IMR-90 (cell line): ENCODE results near the gene GSTT2B. TPM values are rescaled to one million over a fixed set of nuclear protein-coding genes. Genes with fewer than 3 reads are reported as not detected.

ENCODE experiments used
- ATAC-seq: fragments of 200-7000 bp; cut with Tn5 transposase; 2 replicates; pipeline ENCODE4 v1.9.1; 2020; ENCODE audit warnings: low read depth, mild to moderate bottlenecking, moderate library complexity
- BruUV-seq: library from RNA; stranded (reverse); fragments of 400-500 nt; replicated peaks from 2 replicates; lab custom pipeline; 2021; lab: Mats Ljungman, UMichigan
- CTCF ChIA-PET: fragments of 300-600 bp; formaldehyde crosslinking; extraction: SDS; loops from one replicate; lab custom pipeline; 2021; ENCODE audit warnings: antibody characterized with exemption; lab: Yijun Ruan, JAX
- POLR2A ChIA-PET: fragments of 300-600 bp; sonication (Branson Sonifier 250); formaldehyde crosslinking; loops from one replicate; lab custom pipeline; 2022; ENCODE audit warnings: antibody characterized with exemption; ENCODE audit not compliant: unreplicated experiment; lab: Charles Lee
- DNase-seq: peaks from one replicate; pipeline ENCODE4 v3.0.0; 2013
- H2AFZ ChIP-seq: replicated peaks from 2 replicates; pipeline ENCODE3; 2013; ENCODE audit warnings: low read length, mild to moderate bottlenecking; ENCODE audit not compliant: poor library complexity
- H2AK5ac ChIP-seq: 2 replicates; pipeline ENCODE4 v1.6.1; 2013; ENCODE audit warnings: low read depth, low read length, inconsistent platforms
- H2AK9ac ChIP-seq: replicated peaks from 2 replicates; pipeline ENCODE3; 2013; ENCODE audit warnings: mild to moderate bottlenecking, low read depth, low read length, moderate library complexity; ENCODE audit not compliant: poor library complexity
- H2BK120ac ChIP-seq: 2 replicates; pipeline ENCODE4 v1.6.1; 2013; ENCODE audit warnings: low read depth, low read length, inconsistent platforms
- H2BK15ac ChIP-seq: 3 replicates; pipeline ENCODE4 v1.6.1; 2013; ENCODE audit warnings: low read depth, low read length, inconsistent platforms
- H2BK20ac ChIP-seq: 2 replicates; pipeline ENCODE4 v1.6.1; 2013; ENCODE audit warnings: low read depth, mild to moderate bottlenecking, inconsistent platforms, low read length, moderate library complexity
- H2BK5ac ChIP-seq: 2 replicates; pipeline ENCODE4 v1.6.1; 2013; ENCODE audit warnings: mild to moderate bottlenecking, low read depth, low read length, inconsistent platforms; ENCODE audit not compliant: poor library complexity, severe bottlenecking
- H3K14ac ChIP-seq: replicated peaks from 2 replicates; pipeline ENCODE4 v1.6.1; 2013; ENCODE audit warnings: low read depth, low read length, inconsistent platforms
- H3K18ac ChIP-seq: 2 replicates; pipeline ENCODE4 v1.6.1; 2013; ENCODE audit warnings: low read depth, low read length, control low read depth
- H3K23ac ChIP-seq: 2 replicates; pipeline ENCODE4 v1.6.1; 2013; ENCODE audit warnings: low read depth, low read length, inconsistent platforms
- H3K27ac ChIP-seq: 2 replicates; pipeline ENCODE4 v1.5.1; 2013; ENCODE audit warnings: mild to moderate bottlenecking, control low read depth, low read length; ENCODE audit not compliant: insufficient read depth
- H3K27me3 ChIP-seq: 2 replicates; pipeline ENCODE4 v1.6.1; 2013; ENCODE audit warnings: low read length; ENCODE audit not compliant: control insufficient read depth, insufficient read depth
- H3K36me3 ChIP-seq: 2 replicates; pipeline ENCODE4 v1.6.1; 2013; ENCODE audit warnings: low read length, mixed read lengths; ENCODE audit not compliant: control insufficient read depth, insufficient read depth
- H3K4ac ChIP-seq: 2 replicates; pipeline ENCODE4 v1.6.1; 2013; ENCODE audit warnings: low read depth, low read length, inconsistent platforms
- H3K4me1 ChIP-seq: 2 replicates; pipeline ENCODE4 v1.6.1; 2013; ENCODE audit warnings: low read length, mixed read lengths; ENCODE audit not compliant: control insufficient read depth, insufficient read depth
- H3K4me2 ChIP-seq: 2 replicates; pipeline ENCODE4 v1.6.1; 2013; ENCODE audit warnings: low read depth, mild to moderate bottlenecking, control low read depth, low read length, moderate library complexity
- H3K4me3 ChIP-seq: 2 replicates; pipeline ENCODE4 v1.5.1; 2013; ENCODE audit warnings: low read depth, mild to moderate bottlenecking, control low read depth, low read length, moderate library complexity; ENCODE audit not compliant: insufficient read depth
- H3K56ac ChIP-seq: 2 replicates; pipeline ENCODE4 v1.6.1; 2013; ENCODE audit warnings: low read length, inconsistent platforms; ENCODE audit not compliant: insufficient read depth; ENCODE audit errors: extremely low read depth
- H3K79me1 ChIP-seq, 2 experiments: 2 replicates each; pipeline ENCODE4 v1.6.1; 2013; ENCODE audit warnings: low read length in 2 of 2, inconsistent platforms in 1 of 2, low read depth in 1 of 2
- H3K9ac ChIP-seq: 2 replicates; pipeline ENCODE4 v1.6.1; 2013; ENCODE audit warnings: low read depth, low read length, control low read depth
- H3K9me1 ChIP-seq: 2 replicates; pipeline ENCODE4 v1.6.1; 2013; ENCODE audit warnings: low read length, inconsistent platforms; ENCODE audit not compliant: insufficient read depth
- H3K9me3 ChIP-seq: 2 replicates; pipeline ENCODE4 v1.6.1; 2013; ENCODE audit warnings: low read length; ENCODE audit not compliant: control insufficient read depth, insufficient read depth
- H4K20me1 ChIP-seq: 2 replicates; pipeline ENCODE4 v1.6.1; 2013; ENCODE audit warnings: low read length, inconsistent platforms; ENCODE audit not compliant: insufficient read depth
- H4K5ac ChIP-seq: 2 replicates; pipeline ENCODE4 v1.6.1; 2013; ENCODE audit warnings: mild to moderate bottlenecking, low read depth, low read length, control low read depth
- H4K8ac ChIP-seq, 2 experiments: 2 replicates each; pipeline ENCODE4 v1.6.1; 2013; ENCODE audit warnings: low read depth in 2 of 2, low read length in 2 of 2, control low read depth in 1 of 2, inconsistent platforms in 1 of 2
- H4K91ac ChIP-seq: 2 replicates; pipeline ENCODE4 v1.6.1; 2013; ENCODE audit warnings: low read depth, low read length, inconsistent platforms; ENCODE audit not compliant: insufficient read depth
- BHLHE40 ChIP-seq: fragments of 150-350 bp; IDR thresholded peaks from 2 replicates; pipeline ENCODE4 v1.6.1; 2016; ENCODE audit warnings: mild to moderate bottlenecking, low read depth, low read length
- CEBPB ChIP-seq: IDR thresholded peaks from 2 replicates; pipeline ENCODE4 v1.6.1; 2012; ENCODE audit warnings: low read depth, low read length, improper control_type of control experiment
- CHD1 ChIP-seq: IDR thresholded peaks from 2 replicates; pipeline ENCODE4 v1.6.1; 2012; ENCODE audit warnings: low read depth, low read length, improper control_type of control experiment
- CTCF ChIP-seq: conservative IDR thresholded peaks from 2 replicates; pipeline ENCODE4 v1.5.1; 2012; ENCODE audit warnings: mild to moderate bottlenecking, low read depth, low read length, improper control_type of control experiment
- FOS ChIP-seq: fragments of 150-350 bp; IDR thresholded peaks from 2 replicates; pipeline ENCODE4 v1.6.1; 2016; ENCODE audit warnings: low read depth, low read length
- MAFK ChIP-seq: IDR thresholded peaks from 2 replicates; pipeline ENCODE4 v1.6.1; 2012; ENCODE audit warnings: low read depth, low read length, improper control_type of control experiment
- MAZ ChIP-seq: IDR thresholded peaks from 2 replicates; pipeline ENCODE4 v1.6.1; 2012; ENCODE audit warnings: low read depth, mild to moderate bottlenecking, low read length, improper control_type of control experiment, moderate library complexity, borderline replicate concordance
- MXI1 ChIP-seq: IDR thresholded peaks from 2 replicates; pipeline ENCODE4 v1.6.1; 2012; ENCODE audit warnings: low read depth, mild to moderate bottlenecking, low read length, moderate library complexity, borderline replicate concordance
- NFE2L2 ChIP-seq: fragments of 150-350 bp; IDR thresholded peaks from 2 replicates; pipeline ENCODE4 v1.6.1; 2016; ENCODE audit warnings: low read depth, mild to moderate bottlenecking, low read length
- RAD21 ChIP-seq: IDR thresholded peaks from 2 replicates; pipeline ENCODE4 v1.6.1; 2012; ENCODE audit warnings: low read length, improper control_type of control experiment
- RCOR1 ChIP-seq: IDR thresholded peaks from 2 replicates; pipeline ENCODE4 v1.6.1; 2012; ENCODE audit warnings: mild to moderate bottlenecking, low read length, improper control_type of control experiment; ENCODE audit not compliant: insufficient replicate concordance
- RFX5 ChIP-seq: IDR thresholded peaks from 2 replicates; pipeline ENCODE4 v1.8.0; 2012; ENCODE audit warnings: low read depth, mild to moderate bottlenecking, low read length, moderate library complexity
- SMC3 ChIP-seq: fragments of 150-350 bp; IDR thresholded peaks from 2 replicates; pipeline ENCODE4 v1.6.1; 2016; ENCODE audit warnings: low read depth, mild to moderate bottlenecking, antibody characterized with exemption, low read length, moderate library complexity
- WGBS, 2 experiments: methylation state at CpG; one replicate each; pipeline versions ENCODE4 v1.1.5 to v1.1.7; 2013; ENCODE audit warnings: missing lambda C conversion rate in 2 of 2; ENCODE audit not compliant: insufficient read length in 1 of 2; ENCODE audit errors: extremely low coverage in 2 of 2; 5-methylcytosine and 5-hydroxymethylcytosine counted together
- dilution Hi-C: fragments of 300-500 bp; cut with HindIII; formaldehyde crosslinking; loops from one replicate; pipeline ENCODE4 v1.14.3; 2018; ENCODE audit warnings: low sequenced_read_pairs; ENCODE audit not compliant: unreplicated experiment
- in situ Hi-C: fragments of 300-500 bp; cut with MboI; formaldehyde crosslinking; loops from 3 replicates; pipeline ENCODE4 v1.14.3; 2019; ENCODE audit warnings: low sequenced_read_pairs, inconsistent platforms, mixed read lengths
- intact Hi-C: fragments of 100-400 bp; cut with micrococcal nuclease; formaldehyde crosslinking; loops from 2 replicates; pipeline ENCODE4 v1.10.0; 2022
- polyA plus RNA-seq, 3 experiments: library from polyadenylated mRNA; depleted of rRNA; stranded (reverse); fragments of >200 nt; gene quantifications; 2 replicates each; pipeline ENCODE4 v1.2.3, GENCODE V29; 2012; ENCODE audit warnings: low replicate concordance in 1 of 3
- total RNA-seq: library from RNA; depleted of rRNA; stranded (reverse); fragments of >200 nt; gene quantifications from 2 replicates; pipeline ENCODE4 v1.2.3, GENCODE V29; 2012

Gene GSTT2B
- total and polyA plus RNA-seq, 2 of the 4 experiments (the other 2 are of a cell fraction), result 15.1 to 77.0 TPM

GRCh38 chr22:24005201-24005600 lies 44.2 kb upstream of the GSTT2B start, which contains the start of gene GSTT4:
TSS of gene GSTT4 (minus strand) at chr22:24005453. CDS start at chr22:24005356, 97 bp downstream.
- no peak within 1 kb of the TSS for H2BK20ac ChIP-seq
- no peak within 1 kb of the TSS for H2BK5ac ChIP-seq
- no peak within 1 kb of the TSS for H3K56ac ChIP-seq
- BruUV-seq, result no TSS peak
- H3K27ac ChIP-seq, result no peak within 1 kb of the TSS
- H4K20me1 ChIP-seq, result no peaks in the 10 kb centered on the region
- H4K8ac ChIP-seq, result no peak within 1 kb of the TSS
- intact Hi-C loops, result no loop called here
- peak within 1 kb of the TSS; percentile 28 for H2AK9ac ChIP-seq
- in situ Hi-C loops, result no loop called here
- ChIA-PET CTCF (no interaction called here), POLR2A (no interaction called here)
- H3K27me3 ChIP-seq, result no peaks in the 10 kb centered on the region; the same call in 1 of the 2 replicates
- no peak within 1 kb of the TSS; the same call in 1 of the 2 replicates for H2AK5ac ChIP-seq
- no peak within 1 kb of the TSS for H3K18ac ChIP-seq
- H3K9me1 ChIP-seq, result no peaks in the 10 kb centered on the region
- H4K5ac ChIP-seq, result no peak within 1 kb of the TSS
- DNase-seq (no peak), ATAC-seq (no peak)
- no peak within 1 kb of the TSS for H3K4me2 ChIP-seq
- no peak within 1 kb of the TSS for H3K4ac ChIP-seq
- H2BK15ac ChIP-seq, result no peak within 1 kb of the TSS
- H3K14ac ChIP-seq, result no peak within 1 kb of the TSS
- dilution Hi-C loops, result no loop called here
- no peak within 1 kb of the TSS for H4K91ac ChIP-seq
- H3K36me3 ChIP-seq, result no peaks in the 10 kb centered on the region
- TF ChIP-seq RAD21, result no peak
- no peak for TF ChIP-seq CHD1
- no peak for TF ChIP-seq SMC3
- TF ChIP-seq CEBPB, result no peak
- TF ChIP-seq FOS, result no peak
- no peak for TF ChIP-seq MAFK
- no peak for TF ChIP-seq NFE2L2
- TF ChIP-seq RCOR1, result no peak
- no peak for TF ChIP-seq RFX5
- no peak for TF ChIP-seq BHLHE40
- TF ChIP-seq CTCF, result no peak
- no peak for TF ChIP-seq MAZ
- no peak for TF ChIP-seq MXI1
- no peak within 1 kb of the TSS for H2AFZ ChIP-seq
- H3K9ac ChIP-seq, result no peak within 1 kb of the TSS
- no peak within 1 kb of the TSS for H2BK120ac ChIP-seq
- no peak within 1 kb of the TSS for H3K23ac ChIP-seq
- 71% methylated on average over 4 of the region's 6 CpGs; no CpG with 5 or more reads in 1 of the 2 experiments for WGBS, 2 experiments
- H3K4me1 ChIP-seq, result no peaks in the 10 kb centered on the region
- H3K4me3 ChIP-seq, result no peak within 1 kb of the TSS
- H3K79me1 ChIP-seq, result no peaks in the 10 kb centered on the region
- H3K9me3 ChIP-seq, result no peaks in the 10 kb centered on the region
